ENCODE measurements around the gene FBXL13.
"Not testable (repeated sequence)": the region's sequence is repeated elsewhere in the genome, so short reads cannot be mapped to it uniquely, and the experiment has no call there.

Gene FBXL13

GRCh38 chr7:102931757-102932156 lies 142.8 kb downstream of the FBXL13 start:
- no peak for DNase-seq

GRCh38 chr7:102927312-102927933 lies 147.2 kb downstream of the FBXL13 start:
- DNase-seq, result no peak

- no peak for DNase-seq
Observed at GRCh38 chr7:102926783-102927140, 147.8 kb downstream of the FBXL13 start.

- DNase-seq, result no peak
Observed at GRCh38 chr7:102925976-102926782, 148.4 kb downstream of the FBXL13 start.

- no peak for DNase-seq
Observed at GRCh38 chr7:102918845-102919244, 155.8 kb downstream of the FBXL13 start.

- DNase-seq, result no peak
Observed at GRCh38 chr7:102917436-102918353, 156.9 kb downstream of the FBXL13 start.

- no peak for DNase-seq
Observed at GRCh38 chr7:102916881-102917280, 157.7 kb downstream of the FBXL13 start.

GRCh38 chr7:102916426-102916825 lies 158.2 kb downstream of the FBXL13 start:
- DNase-seq, result no peak

- no peak for DNase-seq
Observed at GRCh38 chr7:102914585-102914984, 160.0 kb downstream of the FBXL13 start.

- DNase-seq, result no peak
Observed at GRCh38 chr7:102913826-102914225, 160.8 kb downstream of the FBXL13 start.

- DNase-seq, result no peak
Observed at GRCh38 chr7:102912742-102913141, 161.9 kb downstream of the FBXL13 start, which contains the start of gene LRRC17. TSS of gene LRRC17 (plus strand) at chr7:102913000. CDS start at chr7:102933914, 20,914 bp downstream.

- no peak for DNase-seq
Observed at GRCh38 chr7:102908676-102909075, 165.9 kb downstream of the FBXL13 start.

- not testable (repeated sequence) for DNase-seq
Observed at GRCh38 chr7:102903576-102903975, 171.0 kb downstream of the FBXL13 start.

GRCh38 chr7:102902052-102902451 lies 172.5 kb downstream of the FBXL13 start:
- not testable (repeated sequence) for DNase-seq

- no peak for DNase-seq
Observed at GRCh38 chr7:102898532-102898859, 176.1 kb downstream of the FBXL13 start.

GRCh38 chr7:102897856-102898531 lies 176.6 kb downstream of the FBXL13 start:
- DNase-seq, result no peak

- DNase-seq, result no peak
Observed at GRCh38 chr7:102897211-102897631, 177.4 kb downstream of the FBXL13 start.

- DNase-seq, result no peak
Observed at GRCh38 chr7:102896585-102896984, 178.0 kb downstream of the FBXL13 start.

GRCh38 chr7:102895602-102896001 lies 179.0 kb downstream of the FBXL13 start:
- DNase-seq, result no peak

GRCh38 chr7:102892631-102893278 lies 181.8 kb downstream of the FBXL13 start:
- no peak for DNase-seq

- DNase-seq, result no peak
Observed at GRCh38 chr7:102891693-102892261, 182.8 kb downstream of the FBXL13 start.
